HG03280 (cell line): ENCODE data around the gene PSMD8.

Source experiments
- ATAC-seq: cut with Tn5 transposase; IDR thresholded peaks from one replicate; pipeline ENCODE4 v1.9.1; 2021; ENCODE audit warnings: mild to moderate bottlenecking, moderate library complexity; ENCODE audit not compliant: unreplicated experiment

The PSMD8 gene

GRCh38 chr19:38386971-38387549 lies 12.7 kb downstream of the PSMD8 start:
- ATAC-seq, result no peak

- ATAC-seq, result peak; percentile 46
Measured at GRCh38 chr19:38387550-38388348, 13.4 kb downstream of the PSMD8 start, which contains the start of gene GGN. Gene GGN, minus strand, starts transcription at chr19:38388034. Its CDS starts 773 bp downstream, at chr19:38387261.

GRCh38 chr19:38388349-38389100 lies 14.2 kb downstream of the PSMD8 start, which contains the start of gene SPRED3:
Gene SPRED3, plus strand, starts transcription at chr19:38388697. Its CDS starts 1,606 bp downstream, at chr19:38390303.
- ATAC-seq, result peak; percentile 23

GRCh38 chr19:38389101-38389925 lies 14.9 kb downstream of the PSMD8 start:
- ATAC-seq, result no peak

DNA sequence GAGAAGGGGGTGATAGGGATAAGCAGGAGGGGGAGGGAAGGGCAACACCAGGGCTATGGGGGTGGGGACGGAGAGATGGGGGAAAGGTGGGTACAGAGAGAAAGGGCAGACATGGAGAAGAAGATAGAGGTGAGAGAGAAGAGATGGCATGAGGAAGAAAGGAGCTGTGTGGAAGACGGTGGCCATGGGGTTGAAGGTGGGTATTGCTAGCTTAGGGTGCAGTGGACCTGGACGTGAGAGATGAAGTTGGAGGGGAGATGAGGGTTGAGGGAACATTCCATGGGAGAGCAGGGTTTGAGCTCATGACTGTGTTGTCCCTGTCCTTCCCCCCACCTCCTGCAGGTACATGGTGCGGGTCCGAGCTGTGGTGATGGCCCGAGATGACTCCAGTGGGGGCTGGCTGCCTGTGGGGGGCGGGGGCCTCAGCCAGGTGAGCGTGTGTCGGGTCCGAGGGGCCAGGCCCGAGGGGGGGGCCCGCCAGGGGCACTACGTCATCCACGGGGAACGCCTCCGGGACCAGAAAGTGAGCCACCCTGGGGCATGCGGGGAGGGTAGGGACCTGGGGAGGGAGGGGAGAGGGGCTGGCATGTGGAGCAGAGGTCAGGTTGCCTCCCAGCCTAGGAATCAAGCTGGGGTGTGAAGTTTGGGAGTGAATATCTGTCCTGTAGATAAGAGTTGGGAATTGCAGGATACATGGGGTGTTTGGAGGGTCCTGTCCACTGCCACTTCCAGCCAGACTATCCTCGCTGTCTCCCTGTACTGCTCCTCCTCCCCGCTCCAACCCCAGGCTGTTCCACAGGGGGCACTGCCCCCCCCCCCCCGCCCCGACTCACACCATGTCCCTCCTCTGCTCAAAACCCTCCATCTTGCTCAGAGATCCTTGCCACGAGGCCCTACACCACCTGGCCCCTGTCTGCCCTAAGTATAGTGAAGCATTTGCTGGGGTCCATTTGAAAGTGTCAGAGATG lies 15.9 kb downstream of the PSMD8 start:
- ATAC-seq, result no peak

DNA sequence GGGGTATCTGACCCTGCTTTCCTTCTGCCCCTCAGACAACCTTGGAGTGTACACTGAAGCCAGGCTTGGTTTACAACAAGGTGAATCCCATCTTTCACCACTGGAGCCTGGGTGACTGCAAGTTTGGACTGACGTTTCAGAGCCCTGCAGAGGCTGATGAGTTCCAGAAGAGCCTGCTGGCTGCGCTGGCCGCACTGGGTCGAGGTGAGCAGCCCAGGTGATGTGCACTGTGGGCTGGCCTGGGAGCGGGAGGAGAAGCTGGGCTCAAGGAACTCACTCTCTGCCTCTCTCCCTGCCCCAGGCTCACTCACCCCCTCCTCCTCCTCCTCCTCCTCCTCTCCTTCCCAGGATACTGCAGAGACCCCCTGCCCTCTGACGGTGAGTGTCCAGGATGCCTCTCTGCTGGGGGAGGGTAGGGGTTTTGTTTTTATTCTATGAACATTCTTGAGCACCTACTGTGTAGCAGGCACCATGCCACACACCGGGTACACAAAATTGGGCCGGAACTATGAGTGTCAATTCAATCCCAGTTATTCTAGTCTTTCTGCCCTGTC lies 17.6 kb downstream of the PSMD8 start:
- no peak for ATAC-seq

GRCh38 chr19:38392707-38393308 lies 18.4 kb downstream of the PSMD8 start:
- no peak for ATAC-seq

- ATAC-seq, result peak; percentile 63
Measured at GRCh38 chr19:38394488-38394887, 20.1 kb downstream of the PSMD8 start.

GRCh38 chr19:38395381-38396114 lies 21.2 kb downstream of the PSMD8 start:
- ATAC-seq, result no peak

DNA sequence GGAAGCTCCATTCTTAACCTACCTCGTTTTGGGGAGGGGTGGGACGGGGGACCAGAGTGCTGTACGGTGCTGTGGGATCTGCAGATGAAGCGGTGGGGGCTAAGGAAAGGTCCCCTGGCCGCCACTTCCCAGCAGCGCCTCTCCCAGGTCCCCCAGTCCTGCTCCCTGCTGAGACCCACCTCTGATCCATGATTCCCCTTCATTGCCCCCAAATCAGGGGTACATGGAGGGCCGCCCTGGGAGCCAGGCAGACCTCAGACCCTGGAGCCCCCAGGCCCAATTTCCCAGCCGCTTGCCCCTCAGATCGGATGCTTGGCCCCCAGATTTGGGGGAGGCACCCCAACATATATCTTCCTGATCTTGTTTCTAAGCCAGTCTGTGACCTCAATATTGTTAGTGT lies 24.7 kb downstream of the PSMD8 start:
- ATAC-seq, result no peak

DNA sequence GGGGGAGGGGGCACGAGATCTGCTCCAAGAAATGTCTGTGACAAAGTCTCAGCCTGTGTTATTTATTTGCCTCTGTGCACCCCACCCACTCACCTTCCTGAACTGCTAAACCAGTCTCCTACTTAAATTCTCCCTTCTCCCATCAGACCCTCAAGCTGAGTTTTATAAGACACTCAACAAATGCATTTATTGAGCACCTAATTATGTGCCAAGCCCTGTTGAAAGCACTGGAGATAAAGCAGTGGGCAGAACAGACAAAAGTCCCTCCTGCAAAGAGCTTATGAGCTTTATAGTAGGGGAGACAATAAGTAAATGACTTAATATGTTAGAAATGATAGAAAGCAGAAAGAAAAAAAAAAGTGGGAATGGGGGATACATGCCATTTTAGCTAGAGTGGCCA lies 25.2 kb downstream of the PSMD8 start:
- ATAC-seq, result no peak

DNA sequence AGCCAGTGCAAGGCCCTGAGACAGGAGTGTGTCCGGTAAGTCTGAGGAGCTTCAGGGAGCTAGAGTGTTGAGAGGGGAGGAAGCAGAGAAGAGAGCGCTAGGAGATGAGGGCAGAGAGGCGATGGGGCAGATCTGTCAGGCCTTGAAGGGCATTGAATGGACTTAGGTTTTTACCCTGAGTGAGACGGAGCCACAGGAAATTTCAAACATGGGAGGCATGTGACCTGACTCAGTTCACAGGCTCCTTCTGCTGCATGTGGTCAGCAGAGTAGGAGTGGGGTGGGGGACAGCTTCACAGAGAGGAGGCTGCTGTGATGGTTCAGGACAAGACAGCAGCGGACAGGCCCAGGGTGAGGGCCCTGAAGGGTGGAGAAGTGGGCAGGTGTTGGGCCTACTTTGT lies 26.0 kb downstream of the PSMD8 start:
- ATAC-seq, result no peak

GRCh38 chr19:38401148-38401547 lies 26.8 kb downstream of the PSMD8 start:
- no peak for ATAC-seq

DNA sequence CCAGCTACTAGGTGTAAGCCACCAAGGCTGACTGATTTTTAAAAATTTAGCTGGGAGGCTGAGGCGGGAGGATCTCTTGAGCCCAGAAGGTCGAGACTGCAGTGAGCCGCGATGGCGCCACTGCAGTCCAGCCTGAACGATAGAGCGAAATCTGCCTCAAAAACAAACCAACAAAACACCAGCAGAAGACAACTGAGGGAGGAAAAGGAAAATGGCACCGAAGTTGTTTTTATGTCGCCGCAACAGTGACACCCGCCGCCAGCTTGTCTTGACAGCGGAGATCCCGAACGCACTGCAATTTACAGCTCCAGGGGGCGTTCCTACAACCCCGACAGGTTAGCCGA lies 28.2 kb downstream of the PSMD8 start:
- no peak for ATAC-seq

DNA sequence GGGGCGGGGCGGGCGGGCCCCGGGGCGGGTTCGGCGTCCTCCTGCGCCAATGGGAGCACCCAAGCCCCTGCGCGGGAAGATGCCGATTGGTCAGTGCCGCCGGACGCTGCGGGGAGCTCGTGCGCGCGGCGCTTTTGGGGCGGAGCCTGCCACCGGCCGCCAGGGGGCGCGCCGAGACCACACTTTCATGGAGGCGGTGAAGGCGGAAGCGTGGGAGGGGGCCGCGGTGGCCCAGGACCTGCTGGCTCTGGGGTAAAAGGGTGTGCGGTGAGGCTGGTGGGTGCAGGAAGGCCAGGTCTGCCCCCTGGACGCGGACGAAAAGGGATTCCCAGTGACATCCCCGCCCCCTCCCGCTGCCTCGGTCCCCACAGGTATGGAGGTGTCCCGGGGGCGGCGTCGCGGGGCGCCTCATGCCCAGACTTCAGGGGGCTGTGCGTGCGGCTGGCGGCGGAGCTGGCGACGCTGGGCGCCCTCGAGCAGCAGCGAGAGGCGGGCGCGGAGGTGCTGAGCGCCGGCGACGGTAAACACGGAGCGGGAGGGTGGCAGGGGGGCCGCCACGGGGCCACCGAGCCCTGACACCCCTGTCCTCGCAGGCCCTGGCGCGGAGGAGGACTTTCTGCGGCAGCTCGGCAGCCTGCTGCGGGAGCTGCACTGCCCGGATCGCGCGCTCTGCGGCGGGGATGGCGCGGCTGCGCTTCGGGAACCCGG lies 28.8 kb downstream of the PSMD8 start, which contains the start of gene FAM98C:
TSS of gene FAM98C (plus strand) at position 127 of the 708 bp plus-strand sequence. CDS start at position 188, 61 bp downstream.
- peak; percentile 94 for ATAC-seq

DNA sequence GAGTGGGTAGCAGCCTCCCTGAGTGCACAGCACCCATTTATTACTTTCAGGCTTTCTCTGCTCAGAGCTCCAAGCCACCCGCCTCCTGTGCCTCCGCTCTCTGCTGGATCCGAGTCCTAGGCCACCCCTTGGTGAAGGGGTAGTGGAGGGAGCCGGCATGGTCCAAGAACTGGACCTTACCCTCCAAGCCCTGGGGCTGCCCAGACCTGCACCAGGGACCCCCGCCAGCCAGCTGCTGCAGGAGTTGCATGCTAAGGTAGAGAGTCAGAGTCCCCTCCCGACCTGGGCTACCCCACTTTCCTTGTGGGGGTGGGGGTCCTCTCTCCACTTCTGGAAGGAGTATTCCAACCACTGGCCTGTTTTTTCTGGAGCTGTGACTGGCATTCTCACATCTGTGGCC lies 30.5 kb downstream of the PSMD8 start:
- ATAC-seq, result no peak

- no peak for ATAC-seq
Measured at GRCh38 chr19:38405276-38405675, 30.9 kb downstream of the PSMD8 start.
